NCI-H82 treated with DMSO at 0.1 percent for 48 hours (cell line): Measurements from ENCODE around the gene TTBK1.
A peak's percentile ranks its signal among the peaks of the same experiment; 100 is the strongest.

Experiments used
- DNase-seq: peaks from one replicate; lab custom pipeline; 2025; ENCODE audit not compliant: unreplicated experiment; lab: John Stamatoyannopoulos, UW

TTBK1 gene

DNA sequence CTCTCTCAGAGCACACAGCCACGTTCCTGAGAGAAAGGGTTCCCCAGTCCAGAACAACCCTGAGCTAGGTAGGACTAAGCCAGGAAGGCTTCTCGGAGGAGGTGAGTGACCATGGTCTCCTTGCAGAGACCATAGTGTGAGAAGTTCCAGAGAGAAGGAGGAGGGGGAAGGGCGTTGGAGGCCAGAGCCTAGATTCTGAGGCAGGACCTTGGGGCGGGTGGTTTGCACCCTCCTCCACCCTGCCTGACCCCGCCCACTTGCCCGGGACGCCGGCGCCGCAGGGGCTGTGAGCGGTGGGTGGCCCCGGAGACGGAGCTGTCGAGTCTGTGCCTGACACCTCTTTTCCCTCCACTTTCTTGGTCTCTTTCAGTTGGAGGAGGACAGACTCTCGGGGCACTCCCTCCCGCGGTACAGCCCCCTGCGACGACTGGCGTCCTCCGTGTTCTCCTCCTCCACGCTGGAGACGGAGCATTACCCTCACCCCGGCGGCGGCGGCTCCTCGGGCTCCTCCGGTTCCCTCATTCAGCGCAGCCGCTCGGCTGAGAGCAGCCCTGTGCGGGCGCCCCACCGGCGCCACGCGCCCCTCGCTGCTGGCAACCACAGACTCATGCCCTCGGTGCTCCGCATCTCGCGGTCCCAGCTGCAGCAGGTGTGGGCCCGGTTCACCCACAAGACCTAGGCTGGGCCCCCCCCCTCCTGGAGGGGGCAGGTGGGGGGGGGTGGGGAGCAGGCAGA is 26.2 kb downstream of the TTBK1 start:
- DNase-seq = no peak

DNA sequence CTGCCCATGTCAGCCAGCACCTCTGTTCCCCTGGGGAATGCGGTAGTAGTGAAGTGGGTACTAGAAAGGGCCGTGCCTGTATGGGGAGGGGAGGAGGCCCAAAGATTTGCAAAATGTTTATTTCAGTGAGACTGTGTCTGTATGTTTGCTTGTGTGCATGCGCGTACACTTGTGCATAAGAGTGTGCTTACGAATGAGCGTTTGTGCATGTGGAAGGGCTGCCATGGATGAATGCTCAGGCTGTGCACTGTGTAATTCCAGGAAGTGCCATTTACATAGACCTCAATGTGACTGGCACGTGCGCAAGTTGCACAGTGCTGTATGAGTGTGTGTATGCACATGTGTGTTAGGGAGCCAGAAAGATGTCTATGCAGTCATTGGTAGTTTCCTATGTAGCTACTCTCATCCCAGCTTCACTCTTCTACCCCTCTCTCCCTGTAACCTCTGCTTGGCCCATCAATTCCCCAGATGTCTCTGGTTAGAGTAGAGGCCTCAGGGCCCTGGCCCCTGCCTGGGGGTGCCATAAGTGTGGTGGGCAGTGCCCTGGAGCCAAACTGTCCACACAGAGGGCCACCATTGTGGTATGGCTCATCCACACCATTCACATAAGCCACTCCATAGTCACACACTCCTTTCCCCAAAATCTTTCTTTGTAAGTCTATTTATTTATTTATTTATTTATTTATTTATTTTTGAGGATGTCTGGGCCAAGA is 28.0 kb downstream of the TTBK1 start:
- no peak for DNase-seq

DNA sequence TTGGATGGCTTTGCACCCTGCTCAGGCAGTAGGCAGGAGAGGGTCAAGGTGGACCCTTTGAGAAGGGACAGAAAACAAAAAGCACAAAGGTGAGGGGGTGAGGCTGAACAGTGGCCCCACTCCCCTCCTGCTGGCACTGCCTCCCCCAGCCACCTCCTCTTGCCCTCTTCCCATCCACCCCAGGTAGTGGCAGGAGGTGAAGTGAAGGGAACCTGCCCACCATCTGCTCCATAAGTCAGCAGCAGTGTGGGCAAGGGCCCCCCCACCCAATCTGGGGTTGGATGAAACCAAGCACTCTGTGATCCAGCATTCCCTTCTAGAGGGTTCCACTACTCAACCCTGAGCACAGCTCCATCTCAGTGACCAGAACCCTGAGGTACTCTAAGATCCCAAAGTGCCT is 28.7 kb downstream of the TTBK1 start:
- DNase-seq = no peak

DNA sequence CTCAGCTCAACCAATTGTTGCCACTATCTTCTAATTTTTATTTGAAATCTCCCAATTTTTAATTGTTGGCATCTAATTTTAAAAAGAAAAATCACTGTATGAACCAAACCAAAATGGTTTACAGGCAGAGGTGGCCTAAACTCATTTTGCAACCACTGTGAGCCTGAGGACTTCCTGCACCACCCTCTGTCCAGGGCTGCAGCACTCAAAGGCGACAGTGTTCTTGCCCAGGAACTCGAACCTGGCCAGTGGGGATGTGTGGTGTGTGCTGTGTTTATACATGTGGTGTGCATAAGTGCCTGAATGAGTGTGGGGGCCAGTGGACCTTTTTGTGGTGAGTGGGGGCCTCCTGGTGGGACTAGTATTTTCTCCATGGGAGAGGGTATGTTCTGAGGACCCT is 30.4 kb downstream of the TTBK1 start:
- DNase-seq = no peak

DNA sequence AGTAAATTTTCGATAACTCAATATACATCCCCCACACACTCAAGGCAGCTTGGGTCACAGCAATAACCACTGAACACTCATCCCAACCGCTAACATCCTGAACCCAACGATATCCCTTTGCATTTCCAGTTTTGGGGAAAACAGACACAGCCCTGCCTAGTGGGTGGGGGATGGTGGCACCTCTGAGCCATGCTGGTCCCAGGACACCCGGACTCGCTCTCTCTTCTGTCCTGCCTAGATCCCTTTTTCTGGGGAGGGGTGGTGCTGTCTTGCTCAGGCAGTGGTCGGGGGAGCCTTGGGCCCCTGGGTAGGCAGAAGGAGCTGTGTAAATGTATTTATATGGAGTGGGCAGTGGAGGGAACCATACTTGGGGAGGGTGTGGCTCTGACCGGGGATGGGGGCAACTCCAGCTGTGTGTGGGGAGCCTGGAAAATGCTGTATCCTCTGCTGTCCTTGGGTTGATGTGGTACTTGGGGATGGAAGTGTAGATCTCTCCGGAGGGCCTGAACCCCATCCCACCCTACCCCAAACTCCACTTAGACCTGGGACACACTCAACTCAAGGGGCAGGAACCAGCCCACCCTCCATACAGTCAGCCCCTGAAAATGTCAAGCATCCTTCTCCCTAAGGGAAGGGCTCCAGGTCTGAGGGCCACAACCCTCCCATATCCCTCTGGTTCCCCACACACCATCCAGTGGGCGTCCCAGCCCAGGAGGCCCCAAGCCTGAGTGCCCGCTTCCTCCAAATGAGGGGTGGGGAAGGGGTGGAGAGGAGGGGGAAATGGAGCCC is 31.0 kb downstream of the TTBK1 start:
- DNase-seq = no peak

DNA sequence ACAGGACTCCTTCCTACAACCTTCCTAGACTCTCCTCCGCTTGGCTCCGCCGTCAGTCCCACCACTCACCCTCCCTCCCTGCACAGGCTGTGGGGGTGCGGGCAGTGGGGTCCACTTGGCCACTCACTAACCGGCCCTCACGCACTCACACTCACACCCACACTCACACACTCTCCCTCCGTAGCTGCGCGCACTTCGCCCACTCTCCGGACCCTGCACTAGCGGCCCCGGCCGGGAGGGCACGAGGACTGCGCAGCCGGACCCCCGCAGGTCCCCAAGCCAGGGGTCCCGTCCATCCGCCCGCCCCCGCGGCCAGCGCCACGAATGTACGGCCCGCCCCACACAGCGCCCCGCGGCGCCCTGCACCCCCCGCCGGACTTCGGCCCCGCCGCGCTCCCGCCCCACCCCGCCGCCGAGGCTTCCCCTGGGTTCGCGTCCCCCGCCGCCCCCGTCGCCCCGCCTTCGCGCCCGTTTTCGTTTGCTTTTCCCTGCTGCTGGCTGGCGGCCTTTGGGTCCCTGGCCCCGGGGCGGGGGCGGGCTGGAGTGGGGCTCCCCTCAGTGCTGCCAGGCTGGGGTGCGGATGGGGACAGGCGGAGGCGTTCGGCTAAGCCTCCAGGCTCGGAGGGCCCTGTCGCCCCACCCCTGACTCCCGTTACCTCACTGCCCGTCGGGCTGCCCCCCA is 31.8 kb downstream of the TTBK1 start:
- DNase-seq = no peak

DNA sequence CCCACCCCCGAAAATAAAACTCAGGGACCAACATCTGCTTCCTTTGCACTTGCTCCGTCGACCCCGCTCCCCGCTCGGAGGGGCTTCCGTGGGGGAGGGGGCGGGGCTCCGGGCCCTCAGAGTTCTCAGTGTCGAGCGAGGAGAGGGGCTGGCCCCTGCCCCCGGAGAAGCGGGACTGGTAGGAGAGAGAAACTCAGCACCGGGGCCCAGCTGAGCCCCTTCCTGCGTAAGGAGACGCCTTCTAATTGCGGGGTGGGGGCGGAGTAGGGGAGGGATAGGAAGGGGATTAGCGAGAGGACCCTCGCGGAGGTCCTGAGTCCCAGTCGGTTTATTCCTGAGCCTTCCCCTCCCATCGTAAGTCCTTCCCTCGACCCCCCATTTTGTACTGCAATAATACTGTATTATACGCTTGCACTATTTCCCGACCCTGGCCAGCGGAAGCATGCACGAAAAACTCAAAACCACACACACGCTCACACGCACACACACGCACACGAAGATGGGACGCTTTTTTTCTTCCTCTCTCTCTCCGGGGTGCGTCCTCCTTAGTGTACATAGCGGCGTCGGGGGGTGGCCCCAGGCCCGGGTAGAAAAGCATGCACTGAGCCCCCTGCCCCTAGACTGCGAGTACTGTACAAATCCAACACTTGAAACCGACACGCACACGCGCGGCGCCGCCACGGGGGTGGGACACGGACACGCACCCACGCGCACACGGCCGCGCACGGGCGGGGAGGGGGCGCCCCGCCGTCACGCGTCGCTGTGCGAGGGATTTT is 32.7 kb downstream of the TTBK1 start:
- no peak for DNase-seq

DNA sequence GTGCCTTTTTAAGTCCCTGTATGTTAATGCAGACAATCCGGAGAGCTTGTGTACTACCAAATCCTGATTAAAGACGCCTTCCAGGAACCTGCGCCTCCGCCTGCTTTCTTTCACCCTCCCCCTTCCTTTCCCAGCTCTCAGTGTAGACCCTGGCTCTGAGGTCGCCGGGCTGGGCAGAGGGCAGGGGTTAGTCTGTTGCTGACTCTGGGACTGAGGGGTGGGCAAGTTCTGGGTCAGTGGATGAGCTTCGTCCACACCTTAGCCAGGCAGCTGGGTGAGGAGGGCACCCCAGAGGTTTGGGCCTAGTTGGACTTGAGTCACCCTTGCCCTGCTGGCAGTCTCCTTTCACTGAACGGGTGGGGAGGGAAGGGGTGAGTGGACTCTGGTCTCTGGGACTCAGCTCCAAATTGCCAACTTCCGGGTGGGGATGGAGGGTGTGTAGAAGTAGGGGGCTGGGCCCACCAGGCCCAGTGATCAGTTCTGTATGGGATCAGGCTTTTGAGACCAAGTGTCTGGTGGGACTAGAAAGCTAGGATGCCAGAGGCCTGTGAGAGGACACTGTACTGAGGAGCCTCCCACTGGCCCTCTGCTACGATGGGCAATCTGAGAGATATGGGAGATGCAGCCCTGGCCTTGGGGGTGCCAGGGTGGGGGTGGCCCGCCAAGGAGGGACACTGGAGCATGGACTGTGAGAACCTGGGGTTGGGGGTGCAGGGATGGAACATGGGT is 33.5 kb downstream of the TTBK1 start:
- DNase-seq = peak; percentile 72

DNA sequence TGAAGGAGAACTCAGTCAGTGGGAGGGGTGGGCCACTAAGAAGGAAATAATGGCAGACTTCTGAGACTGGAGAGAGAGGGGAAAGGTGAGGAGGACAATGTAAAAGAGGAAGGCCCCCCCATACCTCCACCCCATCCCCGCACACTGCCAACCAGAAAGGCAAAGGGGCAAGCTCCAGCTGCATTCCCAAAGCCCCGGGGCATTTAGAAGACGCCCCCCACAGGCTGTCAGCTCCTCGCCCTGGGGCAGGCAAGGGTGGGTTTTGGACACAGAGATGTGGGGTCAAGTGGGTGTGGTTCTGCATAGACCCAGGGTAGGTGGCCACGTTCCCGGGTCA is 34.0 kb downstream of the TTBK1 start:
- DNase-seq = no peak

DNA sequence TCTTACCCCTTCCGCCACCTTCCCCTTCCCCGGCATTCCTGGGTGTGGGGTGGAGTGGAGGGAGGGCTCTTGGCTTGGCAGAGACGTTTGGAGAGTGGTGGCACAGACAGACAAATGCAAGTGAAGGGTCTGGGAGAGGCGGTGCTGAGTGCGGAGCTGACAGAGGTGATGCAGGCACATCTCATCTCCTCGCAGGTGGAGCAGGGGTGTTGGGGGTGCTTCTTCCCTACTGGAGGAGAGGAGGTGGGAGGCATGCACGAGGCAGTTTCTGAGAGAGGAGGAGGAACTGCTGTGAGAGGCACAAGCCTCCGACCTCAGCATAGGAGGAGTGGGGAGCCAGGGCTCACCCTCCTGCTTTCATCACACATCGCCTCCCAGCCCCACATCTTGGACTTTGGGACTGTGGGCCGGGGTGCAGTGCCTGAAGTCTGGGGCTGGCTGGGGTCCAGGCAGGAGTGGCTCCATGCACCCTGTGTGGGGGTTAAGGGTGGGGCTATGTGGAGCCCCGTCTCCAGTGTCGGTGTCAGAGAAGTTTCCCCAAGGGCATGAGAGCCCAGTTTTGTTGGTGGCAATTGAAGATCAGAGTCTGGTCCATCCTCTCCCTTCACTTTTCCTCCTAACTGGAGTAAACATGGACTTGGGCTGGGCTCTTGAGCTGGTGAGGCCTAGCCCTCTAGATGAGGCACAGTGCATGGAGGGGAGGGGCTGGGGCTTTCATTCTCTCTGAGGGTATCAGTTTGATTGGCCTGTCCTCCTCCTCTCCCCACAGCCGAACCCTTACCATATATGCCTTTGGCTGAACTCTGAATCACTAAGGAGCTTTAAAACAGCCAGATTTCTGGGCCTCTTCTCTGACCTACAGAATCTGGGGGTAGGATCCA is 34.6 kb downstream of the TTBK1 start:
- DNase-seq = peak; percentile 34

DNA sequence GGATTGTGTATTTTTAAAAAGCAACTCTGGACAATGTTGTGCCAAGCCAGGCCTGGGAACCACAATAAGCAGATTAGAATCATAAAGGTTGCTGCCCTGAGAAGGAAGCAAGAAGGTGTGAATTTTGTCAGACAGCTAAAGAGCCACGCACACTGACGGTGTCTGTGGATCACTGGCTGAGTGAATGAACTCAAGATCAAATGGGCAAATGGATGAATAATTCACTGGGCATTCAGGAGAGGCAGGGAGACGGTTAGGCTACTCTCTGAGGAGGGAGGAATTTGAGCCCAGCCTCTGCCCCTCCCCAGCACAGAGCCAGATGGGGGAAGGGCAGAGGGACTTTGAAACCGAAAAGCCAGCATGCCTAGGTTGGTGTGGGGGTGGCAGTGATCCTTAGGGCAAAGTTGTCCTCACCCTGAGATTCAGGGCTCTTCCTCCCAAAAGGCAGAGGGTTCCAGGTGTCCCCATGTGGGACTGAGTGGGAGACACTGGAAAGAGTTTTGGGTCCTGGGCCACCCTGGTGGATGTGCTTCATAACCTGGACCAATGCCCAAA is 35.3 kb downstream of the TTBK1 start:
- no peak for DNase-seq

DNA sequence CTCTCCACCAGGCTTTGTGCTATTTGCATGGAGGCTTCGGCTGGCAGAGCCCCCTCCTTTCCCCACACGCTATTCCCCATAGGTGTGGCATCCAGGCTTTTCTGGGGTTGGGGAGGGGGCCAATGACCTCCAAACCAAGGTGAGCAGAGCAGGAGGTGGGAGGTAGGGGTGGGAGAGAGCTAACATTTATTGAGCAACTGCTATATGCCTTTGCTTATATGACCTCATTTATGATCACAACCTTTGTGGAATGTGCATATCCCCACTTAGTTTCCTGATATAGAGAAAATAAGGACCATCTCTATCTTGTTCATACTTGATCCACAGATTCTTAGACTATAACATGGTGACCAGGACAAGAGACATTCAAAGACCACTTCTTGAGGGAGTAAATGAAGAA is 37.0 kb downstream of the TTBK1 start:
- DNase-seq = no peak

DNA sequence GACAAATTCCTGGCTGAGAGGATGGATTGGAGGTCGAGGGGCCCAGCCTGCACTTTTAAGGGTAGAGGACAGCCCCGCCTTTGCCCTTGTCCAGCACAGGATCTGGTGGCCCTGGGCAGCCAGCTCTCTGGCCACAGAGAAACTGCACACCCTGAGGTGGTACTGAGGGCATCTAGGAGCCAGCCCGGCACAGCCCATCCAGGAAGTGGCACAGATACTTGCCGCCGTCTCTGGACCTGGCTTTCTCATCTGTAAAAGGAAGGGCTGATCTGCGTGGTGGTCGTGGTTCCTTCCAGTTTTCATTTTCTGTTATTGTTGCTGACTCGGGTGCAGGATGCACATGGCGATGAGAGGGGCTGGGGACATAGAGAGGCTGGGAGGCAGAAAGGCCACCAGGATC is 38.8 kb downstream of the TTBK1 start:
- no peak for DNase-seq

DNA sequence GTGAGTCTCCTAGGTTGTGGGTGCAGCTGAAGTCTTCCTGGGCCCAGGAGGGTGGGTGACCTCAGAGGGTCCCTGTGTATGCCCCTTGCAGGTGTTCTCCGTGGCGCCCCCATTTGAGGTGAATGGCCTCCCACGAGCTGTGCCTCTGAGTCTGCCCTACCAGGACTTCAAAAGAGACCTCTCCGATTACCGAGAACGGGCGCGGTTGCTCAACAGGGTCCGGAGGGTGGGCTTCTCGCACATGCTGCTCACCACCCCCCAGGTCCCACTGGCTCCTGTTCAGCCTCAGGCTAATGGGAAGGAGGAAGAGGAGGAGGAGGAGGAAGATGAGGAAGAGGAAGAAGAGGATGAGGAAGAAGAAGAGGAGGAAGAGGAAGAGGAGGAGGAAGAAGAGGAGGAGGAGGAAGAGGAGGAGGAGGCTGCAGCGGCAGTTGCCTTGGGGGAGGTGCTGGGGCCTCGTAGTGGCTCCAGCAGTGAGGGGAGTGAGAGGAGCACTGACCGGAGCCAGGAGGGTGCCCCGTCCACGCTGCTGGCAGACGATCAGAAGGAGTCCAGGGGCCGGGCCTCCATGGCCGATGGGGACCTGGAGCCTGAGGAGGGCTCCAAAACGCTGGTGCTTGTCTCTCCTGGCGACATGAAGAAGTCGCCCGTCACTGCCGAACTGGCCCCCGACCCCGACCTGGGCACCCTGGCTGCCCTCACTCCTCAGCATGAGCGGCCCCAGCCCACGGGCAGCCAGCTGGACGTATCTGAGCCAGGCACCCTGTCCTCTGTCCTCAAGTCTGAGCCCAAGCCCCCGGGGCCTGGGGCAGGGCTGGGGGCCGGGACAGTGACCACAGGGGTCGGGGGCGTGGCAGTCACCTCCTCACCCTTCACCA is 39.6 kb downstream of the TTBK1 start:
- no peak for DNase-seq

DNA sequence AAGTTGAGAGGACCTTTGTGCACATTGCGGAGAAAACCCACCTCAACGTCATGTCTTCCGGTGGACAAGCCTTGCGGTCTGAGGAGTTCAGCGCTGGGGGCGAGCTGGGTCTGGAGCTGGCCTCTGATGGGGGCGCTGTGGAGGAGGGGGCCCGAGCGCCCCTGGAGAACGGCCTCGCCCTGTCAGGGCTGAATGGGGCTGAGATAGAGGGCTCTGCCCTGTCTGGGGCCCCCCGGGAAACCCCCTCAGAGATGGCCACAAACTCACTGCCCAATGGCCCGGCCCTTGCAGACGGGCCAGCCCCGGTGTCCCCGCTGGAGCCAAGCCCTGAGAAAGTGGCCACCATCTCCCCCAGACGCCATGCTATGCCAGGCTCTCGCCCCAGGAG is 40.2 kb downstream of the TTBK1 start:
- DNase-seq = no peak

DNA sequence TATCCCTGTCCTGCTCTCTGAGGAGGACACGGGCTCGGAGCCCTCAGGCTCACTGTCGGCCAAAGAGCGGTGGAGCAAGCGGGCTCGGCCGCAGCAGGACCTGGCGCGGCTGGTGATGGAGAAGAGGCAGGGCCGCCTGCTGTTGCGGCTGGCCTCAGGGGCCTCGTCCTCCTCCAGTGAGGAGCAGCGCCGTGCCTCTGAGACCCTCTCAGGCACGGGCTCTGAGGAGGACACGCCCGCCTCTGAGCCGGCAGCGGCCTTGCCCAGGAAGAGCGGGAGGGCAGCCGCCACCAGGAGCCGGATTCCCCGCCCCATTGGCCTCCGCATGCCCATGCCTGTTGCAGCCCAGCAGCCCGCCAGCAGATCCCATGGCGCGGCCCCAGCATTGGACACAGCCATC is 40.6 kb downstream of the TTBK1 start:
- DNase-seq = no peak

DNA sequence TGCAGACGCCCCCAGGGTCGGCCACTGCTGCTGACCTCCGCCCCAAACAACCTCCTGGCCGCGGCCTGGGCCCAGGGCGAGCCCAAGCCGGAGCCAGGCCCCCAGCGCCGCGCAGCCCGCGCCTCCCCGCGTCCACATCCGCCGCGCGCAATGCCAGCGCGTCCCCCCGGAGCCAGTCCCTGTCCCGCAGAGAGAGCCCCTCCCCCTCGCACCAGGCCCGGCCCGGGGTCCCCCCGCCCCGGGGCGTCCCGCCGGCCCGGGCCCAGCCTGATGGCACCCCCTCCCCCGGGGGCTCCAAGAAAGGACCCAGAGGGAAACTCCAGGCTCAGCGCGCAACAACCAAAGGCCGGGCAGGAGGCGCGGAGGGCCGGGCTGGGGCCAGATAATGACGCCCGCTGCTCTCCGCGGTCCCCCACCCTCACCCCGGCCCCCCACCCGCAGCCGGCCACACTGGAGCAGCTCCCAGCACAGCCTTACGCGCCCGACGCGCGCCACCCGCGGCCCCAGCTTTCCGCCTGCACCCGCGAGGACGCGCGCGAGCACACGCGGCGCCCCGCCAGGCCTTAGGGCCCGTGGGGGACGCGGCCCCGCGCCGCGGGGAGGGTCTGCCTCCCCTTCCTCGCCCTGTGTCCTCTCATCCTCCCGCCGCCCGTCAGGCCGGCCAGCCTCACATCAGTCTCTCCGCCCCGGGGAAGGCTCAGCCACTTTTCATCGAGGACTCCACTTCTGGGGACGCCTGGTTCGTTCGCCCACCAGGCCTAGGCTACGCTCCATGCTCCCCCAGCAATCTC is 41.9 kb downstream of the TTBK1 start:
- DNase-seq = no peak
